NCI-H82 treated with DMSO at 0.1 percent for 48 hours (cell line): ENCODE data around the gene IL1RL1.

ENCODE experiments used
- DNase-seq: peaks from one replicate; lab custom pipeline; 2025; ENCODE audit not compliant: unreplicated experiment; lab: John Stamatoyannopoulos, UW

The IL1RL1 gene

GRCh38 chr2:102310964-102311640 lies at the start of gene IL1RL1:
Gene IL1RL1, plus strand, starts transcription at chr2:102311563. Its CDS starts 26,702 bp downstream, at chr2:102338265.
- no peak for DNase-seq

DNA sequence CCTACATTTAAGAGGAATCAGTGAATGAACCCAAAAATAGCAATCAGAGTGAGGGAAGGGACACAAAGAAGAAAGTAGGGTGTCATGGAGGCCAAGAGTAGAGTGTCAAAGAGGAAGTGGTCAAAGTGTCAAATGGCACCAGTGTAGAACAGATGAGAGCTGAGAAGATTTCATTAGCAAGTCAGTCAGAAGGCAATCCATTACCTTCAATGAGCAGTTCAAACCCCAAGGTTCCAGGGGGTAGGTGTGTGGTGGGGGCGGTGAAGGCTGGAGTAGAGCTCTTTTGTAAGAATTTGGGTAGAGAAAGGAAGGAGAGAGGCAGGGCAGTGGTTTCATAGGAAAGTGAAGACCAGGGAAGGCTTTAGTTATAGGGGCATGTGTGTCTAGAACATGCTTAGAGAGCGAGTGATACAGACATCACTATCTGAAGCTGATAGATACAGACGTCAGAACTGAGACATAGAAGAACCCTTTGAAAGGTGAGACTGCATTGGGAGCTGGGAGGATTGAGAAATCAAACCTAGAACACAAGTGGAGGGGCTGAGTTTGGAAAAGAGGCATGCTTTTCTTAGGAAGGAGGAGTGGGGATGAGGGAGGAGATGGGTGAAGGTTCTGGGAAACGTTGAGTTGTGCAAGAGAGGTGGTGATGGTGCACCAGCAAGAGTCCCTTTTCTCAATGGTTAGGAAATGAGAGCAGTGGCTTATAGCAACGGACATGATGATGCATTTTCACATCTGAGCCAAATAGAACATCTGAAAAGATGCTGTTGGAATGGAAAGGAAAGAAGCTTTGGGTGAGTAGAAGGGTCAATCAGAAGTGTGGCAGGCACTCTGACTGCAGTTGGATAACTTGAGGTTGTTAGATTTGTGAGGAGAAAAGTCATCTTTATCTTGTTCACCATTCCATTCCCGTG lies 48.9 kb upstream of the IL1RL1 start:
- no peak for DNase-seq

GRCh38 chr2:102264952-102265351 lies 46.4 kb upstream of the IL1RL1 start:
- no peak for DNase-seq

DNA sequence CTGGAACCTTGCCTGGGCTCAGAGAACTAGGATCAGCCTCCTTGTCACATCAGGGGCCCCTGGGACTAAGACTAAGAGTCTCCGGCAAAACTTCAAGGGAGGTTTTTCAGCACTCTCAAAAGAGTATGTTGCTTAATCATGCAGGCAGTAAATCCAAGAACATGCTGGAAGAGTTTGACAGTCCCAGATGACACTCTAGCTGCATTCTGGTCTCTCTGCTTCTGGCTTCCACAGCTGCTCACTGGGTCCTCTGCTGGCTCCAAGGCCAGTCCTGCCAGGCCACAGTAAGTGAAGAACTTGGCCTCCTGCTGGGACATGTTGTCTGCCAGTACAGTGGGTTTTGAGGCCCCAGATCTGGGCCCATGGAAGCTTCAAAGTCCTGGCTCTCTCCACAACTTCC lies 45.2 kb upstream of the IL1RL1 start:
- DNase-seq: no peak

DNA sequence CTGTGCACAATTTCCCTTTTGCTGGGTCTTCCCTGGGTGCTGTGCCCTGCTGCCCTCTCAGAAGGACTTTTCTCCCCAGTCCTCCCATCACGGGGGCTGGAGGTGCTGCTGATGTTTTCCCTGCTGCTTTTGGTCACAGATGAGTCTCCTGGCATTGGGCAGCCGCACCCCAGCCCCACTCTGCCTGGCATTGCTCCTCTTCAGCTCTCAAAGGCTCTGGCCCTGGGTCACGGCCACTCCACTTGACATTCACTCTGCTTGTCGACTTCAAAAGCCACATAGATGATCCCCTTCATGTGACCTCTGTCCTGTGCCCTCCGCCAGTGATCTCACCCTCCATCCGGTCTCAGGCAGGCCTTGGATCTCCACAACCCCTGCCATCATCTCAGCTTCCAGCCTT lies 43.6 kb upstream of the IL1RL1 start:
- DNase-seq: no peak

DNA sequence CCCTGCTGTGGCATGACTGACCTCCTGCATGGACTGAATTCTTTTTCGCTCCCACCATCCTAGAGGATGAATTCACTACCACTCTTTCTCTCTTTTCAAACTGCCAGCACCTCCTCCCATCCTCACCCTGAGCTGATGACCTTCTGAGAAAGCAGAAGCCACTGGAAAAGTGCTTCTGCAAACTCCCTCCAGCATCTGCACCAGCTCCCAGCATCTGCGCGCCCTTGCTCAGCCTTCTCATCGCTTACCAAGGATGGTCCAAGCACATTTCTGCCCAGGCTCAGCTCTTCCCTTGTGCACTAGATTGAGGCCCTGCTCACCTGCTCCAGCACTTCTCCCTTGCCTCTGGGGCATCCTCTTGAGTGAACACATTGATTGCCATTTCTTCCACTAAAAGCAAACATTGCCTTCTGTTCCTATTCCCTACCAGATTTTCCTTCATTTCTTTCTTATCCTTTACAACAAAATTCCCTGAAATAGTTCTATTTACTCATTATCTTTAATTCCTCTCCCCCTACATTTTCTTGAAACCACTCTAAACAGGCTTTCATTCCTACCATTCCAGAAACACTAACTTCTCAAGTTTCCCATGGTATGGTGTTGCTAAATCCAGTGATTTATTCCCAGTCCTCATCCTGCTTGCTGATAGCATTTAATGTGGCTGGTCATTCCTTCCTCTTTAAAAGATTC lies 42.7 kb upstream of the IL1RL1 start:
- DNase-seq: no peak

- DNase-seq: no peak
Observed at GRCh38 chr2:102269200-102269524, 42.2 kb upstream of the IL1RL1 start.

GRCh38 chr2:102271844-102272243 lies 39.5 kb upstream of the IL1RL1 start:
- DNase-seq: no peak

DNA sequence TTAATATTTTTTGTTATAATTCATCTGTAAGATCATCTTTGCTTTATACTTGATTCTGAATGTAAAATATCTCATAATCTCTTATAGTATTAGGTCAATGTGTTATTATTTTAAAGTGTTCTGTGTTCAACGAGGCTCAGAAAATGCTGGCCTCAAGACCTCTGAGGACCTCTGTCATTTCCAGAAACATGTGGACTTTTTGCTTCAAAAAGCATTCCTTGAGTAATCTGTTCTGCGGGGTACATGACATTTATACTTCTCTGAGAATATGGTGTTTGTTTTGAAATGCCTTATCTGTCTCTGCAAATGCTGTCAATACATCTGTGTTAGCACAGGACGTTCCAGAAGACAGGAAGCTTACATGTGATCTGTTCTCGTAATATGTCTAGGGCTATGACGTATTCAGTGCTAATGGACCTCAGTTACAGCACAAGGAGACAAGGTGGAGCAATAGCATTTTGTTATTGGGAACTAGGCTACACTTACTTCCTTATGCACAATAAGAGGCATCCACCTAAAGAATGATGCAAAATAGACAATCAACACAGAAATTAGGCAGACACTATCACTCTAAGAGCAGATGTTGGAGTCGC lies 37.6 kb upstream of the IL1RL1 start:
- no peak for DNase-seq

DNA sequence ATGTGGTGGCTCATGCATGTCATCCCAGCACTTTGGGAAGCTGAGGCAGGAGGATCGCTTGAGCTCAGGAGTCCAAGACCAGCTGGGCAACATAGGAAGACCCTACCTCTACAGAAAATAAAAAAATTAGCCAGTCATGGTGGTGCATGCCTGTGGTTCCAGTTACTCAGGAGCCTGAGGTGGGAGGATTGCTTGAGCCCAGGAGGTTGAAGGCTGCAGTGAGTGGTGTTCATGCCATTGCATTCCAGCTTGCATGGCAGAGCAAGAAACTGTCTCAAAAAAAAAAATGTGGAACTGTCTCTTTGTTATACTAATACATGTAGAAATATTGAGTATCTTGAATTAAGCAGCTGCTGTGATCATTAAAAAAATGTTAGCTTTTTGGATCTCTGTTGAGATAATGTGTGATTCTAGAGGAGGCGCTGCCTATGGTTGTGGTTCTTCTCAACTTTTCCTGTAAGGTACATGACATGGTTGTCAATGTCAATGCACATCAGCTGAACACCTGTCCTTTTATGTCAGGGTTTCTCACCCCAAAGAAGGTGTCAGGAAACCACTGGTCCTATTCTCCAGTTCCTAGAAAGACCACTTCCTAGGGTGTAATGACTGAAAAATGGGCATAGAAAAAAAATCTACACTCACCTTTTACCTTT lies 34.7 kb upstream of the IL1RL1 start:
- DNase-seq: no peak

DNA sequence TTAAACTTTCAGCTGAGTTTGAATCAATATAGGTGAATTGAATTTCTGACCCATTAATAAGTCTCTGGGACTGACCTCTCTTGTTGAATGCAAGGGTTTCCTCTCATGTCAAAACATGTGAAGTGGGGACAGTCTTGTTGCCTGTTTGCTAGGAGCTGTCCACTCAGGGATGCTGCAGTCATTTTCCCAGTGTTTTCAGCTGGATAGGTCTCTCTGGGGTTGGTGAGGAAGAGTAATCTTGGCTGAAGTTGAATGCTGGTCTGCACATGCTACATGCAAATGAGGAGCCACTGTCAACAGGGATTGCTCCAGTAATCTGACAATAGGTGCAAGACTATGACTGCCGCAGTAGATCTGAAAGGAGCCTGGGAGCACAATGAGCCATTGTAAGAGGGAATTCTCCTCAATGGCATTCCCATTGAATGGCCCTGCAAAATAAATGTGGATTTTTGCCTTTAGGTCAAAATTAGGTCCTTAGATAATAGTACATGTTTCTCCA lies 34.1 kb upstream of the IL1RL1 start:
- no peak for DNase-seq

DNA sequence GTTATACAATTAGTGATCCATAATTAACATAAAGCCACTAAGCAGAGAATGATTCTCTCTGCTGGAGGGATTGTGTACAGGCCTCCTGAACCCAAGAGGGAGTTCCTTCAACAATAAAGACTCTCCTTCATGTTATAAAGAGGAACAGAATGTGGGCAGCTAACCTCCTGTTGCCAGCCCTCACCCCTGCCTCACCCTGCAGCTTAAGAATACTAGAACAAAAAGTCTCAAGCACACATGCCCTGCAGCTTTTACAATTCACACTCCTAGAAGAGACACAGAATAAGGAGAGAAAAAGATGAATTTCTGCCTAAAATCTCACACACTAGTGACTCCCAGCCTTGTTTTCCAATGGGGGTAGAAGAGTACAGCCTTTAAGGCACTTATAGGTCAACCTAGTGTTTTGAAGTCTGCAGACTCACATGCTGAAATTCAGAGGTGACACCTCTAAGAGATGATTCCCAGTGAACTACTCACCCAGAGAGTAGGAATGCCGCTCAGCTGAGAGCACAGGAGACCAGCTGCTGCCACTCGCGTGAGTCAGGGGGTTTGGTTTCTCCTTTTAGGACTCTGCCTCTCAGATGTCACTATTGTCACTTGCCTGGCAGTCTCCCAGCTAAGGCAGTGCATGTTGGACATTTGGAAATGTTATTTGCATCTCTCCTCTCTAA lies 32.5 kb upstream of the IL1RL1 start:
- no peak for DNase-seq

GRCh38 chr2:102279391-102279735 lies 32.0 kb upstream of the IL1RL1 start:
- DNase-seq: no peak

DNA sequence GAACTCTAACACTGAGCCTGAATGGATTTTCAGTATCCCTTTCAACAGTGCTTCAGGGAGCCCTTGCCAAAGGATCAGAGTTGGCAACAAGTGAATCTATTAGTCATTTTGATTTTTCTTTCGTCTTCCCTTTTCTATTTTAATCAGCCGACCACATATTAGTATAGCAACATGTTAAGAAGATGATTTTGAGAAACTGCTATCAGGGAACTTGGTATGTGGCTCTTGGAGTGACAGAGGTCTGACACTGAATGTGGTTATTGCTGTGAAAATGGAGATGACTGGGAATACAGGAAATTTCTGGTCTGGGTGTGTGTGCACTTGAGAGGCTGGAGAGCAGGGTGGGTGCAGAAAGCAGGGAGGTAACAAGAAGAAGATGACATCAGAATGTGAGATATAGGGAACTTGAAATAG lies 28.7 kb upstream of the IL1RL1 start:
- DNase-seq: no peak

GRCh38 chr2:102283996-102284395 lies 27.4 kb upstream of the IL1RL1 start:
- DNase-seq: no peak

DNA sequence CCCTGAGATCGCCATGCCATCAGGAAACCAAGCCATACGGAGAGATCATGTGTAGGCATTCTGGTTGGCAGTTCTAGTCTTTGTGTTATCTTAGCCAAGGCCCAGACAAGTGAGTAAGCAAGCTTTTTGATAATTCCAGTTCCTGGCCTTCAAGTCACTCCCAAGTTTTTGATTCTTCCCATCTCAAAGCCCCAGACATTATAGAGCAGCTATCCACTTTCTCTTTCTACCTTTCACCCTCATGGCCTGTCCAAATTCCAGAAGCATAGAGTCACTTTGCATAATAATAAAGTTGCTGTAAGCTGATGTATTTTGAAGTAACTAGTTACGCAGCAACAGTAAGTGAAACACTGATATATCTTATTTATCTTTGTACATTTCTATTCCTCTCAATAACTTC lies 26.8 kb upstream of the IL1RL1 start:
- no peak for DNase-seq

GRCh38 chr2:102285368-102285767 lies 26.0 kb upstream of the IL1RL1 start:
- DNase-seq: no peak

GRCh38 chr2:102286041-102286440 lies 25.3 kb upstream of the IL1RL1 start:
- DNase-seq: no peak

- DNase-seq: no peak
Observed at GRCh38 chr2:102289129-102289528, 22.2 kb upstream of the IL1RL1 start.

DNA sequence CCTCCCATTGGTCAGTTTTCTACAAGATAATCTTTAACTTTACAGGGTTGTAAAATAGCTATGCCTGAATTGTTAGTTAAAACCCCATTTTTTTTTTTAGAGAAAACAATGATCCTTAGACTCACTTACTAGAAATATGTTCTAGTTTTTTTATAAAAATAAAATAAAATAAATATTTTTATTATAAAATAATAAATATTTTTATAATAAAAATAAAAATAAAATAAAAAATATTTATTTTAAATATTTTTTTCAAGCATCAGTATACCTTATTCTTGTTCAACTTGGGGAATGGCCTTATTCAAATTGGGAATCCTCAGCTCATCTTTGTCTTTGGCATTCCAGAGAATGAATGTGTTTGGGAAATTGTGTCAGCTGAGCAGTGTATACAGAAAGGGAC lies 20.8 kb upstream of the IL1RL1 start:
- no peak for DNase-seq
